Measurements from ENCODE around the gene CRYGS.

The CRYGS gene

DNA sequence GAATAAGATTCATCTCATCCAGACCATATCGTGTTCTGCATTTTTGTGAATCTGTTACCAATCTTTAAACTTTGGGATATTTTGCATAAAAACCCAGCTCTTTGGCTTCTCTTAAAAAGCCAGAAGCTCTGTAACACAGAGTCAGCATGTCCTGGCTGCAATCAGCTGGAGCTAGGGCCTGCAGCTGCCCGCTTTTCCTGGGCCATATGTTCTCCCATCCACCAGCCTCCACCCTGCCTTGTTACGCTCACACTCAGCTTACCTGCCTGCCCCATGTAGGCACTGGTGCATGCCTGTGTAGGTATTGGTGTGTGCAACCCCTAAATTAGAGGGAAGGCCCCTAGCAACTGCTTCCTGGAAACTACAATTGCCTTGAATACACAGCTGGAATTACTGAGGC lies 48.2 kb downstream of the CRYGS start:
- no peak for DNase-seq (ENCODE audit: low read depth)
- TF ChIP-seq, protein P1, sequence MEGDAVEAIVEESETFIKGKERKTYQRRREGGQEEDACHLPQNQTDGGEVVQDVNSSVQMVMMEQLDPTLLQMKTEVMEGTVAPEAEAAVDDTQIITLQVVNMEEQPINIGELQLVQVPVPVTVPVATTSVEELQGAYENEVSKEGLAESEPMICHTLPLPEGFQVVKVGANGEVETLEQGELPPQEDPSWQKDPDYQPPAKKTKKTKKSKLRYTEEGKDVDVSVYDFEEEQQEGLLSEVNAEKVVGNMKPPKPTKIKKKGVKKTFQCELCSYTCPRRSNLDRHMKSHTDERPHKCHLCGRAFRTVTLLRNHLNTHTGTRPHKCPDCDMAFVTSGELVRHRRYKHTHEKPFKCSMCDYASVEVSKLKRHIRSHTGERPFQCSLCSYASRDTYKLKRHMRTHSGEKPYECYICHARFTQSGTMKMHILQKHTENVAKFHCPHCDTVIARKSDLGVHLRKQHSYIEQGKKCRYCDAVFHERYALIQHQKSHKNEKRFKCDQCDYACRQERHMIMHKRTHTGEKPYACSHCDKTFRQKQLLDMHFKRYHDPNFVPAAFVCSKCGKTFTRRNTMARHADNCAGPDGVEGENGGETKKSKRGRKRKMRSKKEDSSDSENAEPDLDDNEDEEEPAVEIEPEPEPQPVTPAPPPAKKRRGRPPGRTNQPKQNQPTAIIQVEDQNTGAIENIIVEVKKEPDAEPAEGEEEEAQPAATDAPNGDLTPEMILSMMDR (conservative IDR thresholded peaks at IDR 0.05; ENCODE audit: low read depth, low read length), result no peak
- H3K4me3 ChIP-seq (ENCODE audit: low read depth, low read length), result no peak overlapping the region

DNA sequence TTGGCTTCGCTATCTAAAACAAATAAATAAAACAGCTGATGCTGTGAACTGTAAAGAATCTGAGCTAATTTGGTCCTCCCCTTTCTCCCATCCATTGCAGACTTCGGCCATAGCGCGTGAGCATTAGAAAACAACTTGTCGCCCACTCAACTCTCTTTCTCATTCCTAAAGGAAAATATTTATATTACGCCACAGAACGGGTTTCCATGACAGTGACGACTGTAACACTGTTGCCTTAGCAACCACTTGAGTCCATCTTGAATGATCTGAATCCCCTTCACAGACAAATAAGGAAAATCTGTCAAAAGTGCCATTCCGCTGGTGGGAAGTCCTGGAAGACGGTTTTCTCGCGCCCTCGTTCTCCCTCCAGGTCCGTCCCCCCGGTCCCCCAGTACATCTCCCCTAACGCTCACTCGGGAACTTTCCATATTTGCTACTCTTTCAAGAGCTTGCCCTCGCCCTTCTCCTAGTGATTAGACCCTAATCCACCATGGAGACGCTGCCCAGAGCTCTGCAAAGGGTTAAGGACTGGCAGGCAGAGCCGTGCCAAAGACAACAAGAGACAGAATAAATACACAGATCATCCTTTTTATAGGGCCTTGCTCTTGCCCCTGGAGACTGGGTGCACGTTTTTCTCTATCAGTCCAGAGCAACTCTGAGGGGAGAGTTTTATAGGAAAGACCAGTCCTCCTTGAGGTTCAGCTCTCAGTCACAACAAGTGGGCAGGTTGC lies 50.5 kb downstream of the CRYGS start:
- TF ChIP-seq, protein P1 (conservative IDR thresholded peaks at IDR 0.05; ENCODE audit: low read depth, low read length), result no peak
- no peak overlapping the region for H3K4me3 ChIP-seq (ENCODE audit: low read depth, low read length)
- peak; percentile 55 for DNase-seq (ENCODE audit: low read depth)

DNA sequence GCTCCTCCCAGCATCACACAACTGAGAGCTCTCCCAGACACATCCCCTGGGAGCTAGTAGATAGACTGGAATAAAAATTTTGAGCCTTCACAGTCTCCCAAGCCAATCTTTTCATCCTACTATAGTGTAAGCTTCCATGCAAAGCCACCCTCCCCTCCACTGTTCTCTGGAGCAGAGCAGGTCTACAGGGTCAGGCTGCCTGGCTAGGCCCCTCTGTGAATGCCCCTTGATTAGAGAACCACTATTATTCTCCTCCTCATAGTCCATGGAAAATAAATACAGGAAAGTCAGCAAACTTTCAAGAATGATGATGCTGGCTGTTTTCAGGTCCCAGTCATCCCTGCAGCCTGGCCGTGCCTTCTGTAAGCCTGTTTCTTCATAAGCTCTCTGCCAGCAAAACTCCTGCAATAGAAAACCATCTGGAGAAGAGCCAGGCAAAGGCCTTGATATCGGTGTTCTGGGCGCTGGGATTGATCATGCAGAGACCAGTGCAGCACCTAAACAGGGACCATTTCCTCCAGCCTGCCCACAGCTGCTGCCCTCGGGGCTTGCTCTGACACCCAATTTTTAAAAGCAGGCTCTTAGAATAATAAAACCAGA lies 51.7 kb downstream of the CRYGS start:
- TF ChIP-seq, protein P1 (conservative IDR thresholded peaks at IDR 0.05; ENCODE audit: low read depth, low read length), result no peak
- DNase-seq (ENCODE audit: low read depth), result no peak
- H3K4me3 ChIP-seq (ENCODE audit: low read depth, low read length), result no peak overlapping the region

DNA sequence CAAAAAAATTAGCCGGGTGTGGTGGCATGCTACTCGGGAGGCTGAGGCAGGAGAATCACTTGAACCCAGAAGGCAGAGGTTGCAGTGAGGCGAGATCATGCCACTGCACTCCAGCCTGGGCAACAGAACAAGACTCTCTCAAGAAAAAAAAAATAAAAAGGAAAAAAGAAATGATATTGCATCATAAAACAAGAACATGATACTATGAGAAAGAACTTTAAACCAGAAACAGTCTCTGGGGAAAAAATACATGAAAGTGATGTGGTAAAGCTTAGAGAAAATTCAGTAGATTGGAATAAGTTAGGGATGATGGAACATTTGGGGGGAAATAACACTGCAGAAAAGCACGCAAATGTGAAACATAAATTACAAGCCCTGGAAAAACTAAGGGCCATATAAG lies 54.7 kb downstream of the CRYGS start:
- DNase-seq (ENCODE audit: low read depth), result no peak
- TF ChIP-seq, protein P1 (conservative IDR thresholded peaks at IDR 0.05; ENCODE audit: low read depth, low read length), result no peak
- no peak overlapping the region for H3K4me3 ChIP-seq (ENCODE audit: low read depth, low read length)
